Coronary artery (tissue), 2 donors: ENCODE data around the gene ASH1L.
"Not testable (repeated sequence)": the region's sequence is repeated elsewhere in the genome, so short reads cannot be mapped to it uniquely, and the experiment has no call there.

ENCODE experiments used
- DNase-seq: peaks from one replicate; pipeline ENCODE4 v3.0.0-alpha.2; 2017; ENCODE audit warnings: low spot score
- H3K27ac ChIP-seq, 2 donors: fragments of 200-600 bp; sonication (generic); one replicate each; pipeline ENCODE4 v1.5.1; 2016 to 2019
- H3K4me3 ChIP-seq: fragments of 200-600 bp; sonication (generic); 2 replicates; pipeline ENCODE4 v1.5.1; 2016; ENCODE audit warnings: mild to moderate bottlenecking, moderate library complexity
- CTCF ChIP-seq: fragments of 200-600 bp; sonication (generic); IDR thresholded peaks from one replicate; pipeline ENCODE4 v1.5.1; 2019; ENCODE audit warnings: antibody characterized with exemption

Gene ASH1L

GRCh38 chr1:155569988-155570592 lies 7.5 kb upstream of the ASH1L start:
- H3K4me3 ChIP-seq, result no peak overlapping the region
- no peak for DNase-seq
- no peak overlapping the region for H3K27ac ChIP-seq
- TF ChIP-seq CTCF, result no peak

GRCh38 chr1:155563377-155564022 lies 897 bp upstream of the ASH1L start:
- Histone ChIP-seq H3K27ac (peak overlapping the region; percentile 95 to 98), H3K4me3 (peak overlapping the region; percentile 83)
- DNase-seq, result not testable (repeated sequence)

- peak overlapping the region; percentile 83 for H3K4me3 ChIP-seq
- peak overlapping the region; percentile 95 to 98 for H3K27ac ChIP-seq
- peak; percentile 74 for DNase-seq
Measured at GRCh38 chr1:155561779-155562580, 623 bp downstream of the ASH1L start.

GRCh38 chr1:155555915-155556314 lies 6.7 kb downstream of the ASH1L start:
- no peak overlapping the region for H3K4me3 ChIP-seq
- H3K27ac ChIP-seq, result no peak overlapping the region
- no peak for DNase-seq
- TF ChIP-seq CTCF, result no peak

- TF ChIP-seq CTCF, result no peak
- DNase-seq, result no peak
- no peak overlapping the region for H3K27ac ChIP-seq
- no peak overlapping the region for H3K4me3 ChIP-seq
Measured at GRCh38 chr1:155553349-155553748, 9.3 kb downstream of the ASH1L start.

- H3K4me3 ChIP-seq, result no peak overlapping the region
- H3K27ac ChIP-seq, result no peak overlapping the region
- no peak for DNase-seq
- TF ChIP-seq CTCF, result no peak
Measured at GRCh38 chr1:155548706-155549105, 13.9 kb downstream of the ASH1L start.

- H3K27ac ChIP-seq, result no peak overlapping the region
- no peak for DNase-seq
- H3K4me3 ChIP-seq, result no peak overlapping the region
- TF ChIP-seq CTCF, result no peak
Measured at GRCh38 chr1:155540000-155540874, 22.4 kb downstream of the ASH1L start.
